Esophagus squamous epithelium (tissue), 5 donors: ENCODE data around the gene USH2A. TPM values are rescaled to one million over a fixed set of nuclear protein-coding genes. Genes with fewer than 3 reads are reported as not detected.
A peak's percentile ranks its signal among the peaks of the same experiment; 100 is the strongest.

Source experiments
- DNase-seq: peaks from one replicate; lab custom pipeline; 2025; lab: John Stamatoyannopoulos, UW
- H3K27ac ChIP-seq, 4 donors: fragments of 200-600 bp; sonication (generic); one replicate each; pipeline ENCODE4 v1.5.1; 2016 to 2019; ENCODE audit warnings: mild to moderate bottlenecking in 1 of 4
- H3K27me3 ChIP-seq, 4 donors: fragments of 200-600 bp; sonication (generic); 1 replicate in 3 of 4; 2 replicates in 1 of 4; pipeline versions ENCODE4 v1.5.1 to v1.6.0; 2017 to 2021; ENCODE audit warnings: antibody characterized with exemption in 1 of 4
- H3K36me3 ChIP-seq, 3 donors: fragments of 200-600 bp; sonication (generic); one replicate each; pipeline ENCODE4 v1.5.1; 2016 to 2019
- H3K4me1 ChIP-seq, 3 donors: fragments of 200-600 bp; sonication (generic); one replicate each; pipeline ENCODE4 v1.5.1; 2017 to 2019
- H3K4me3 ChIP-seq, 4 donors: fragments of 200-600 bp; sonication (generic); 1 replicate in 3 of 4; 2 replicates in 1 of 4; pipeline ENCODE4 v1.5.1; 2016 to 2019; ENCODE audit warnings: mild to moderate bottlenecking in 2 of 4, moderate library complexity in 1 of 4
- H3K9me3 ChIP-seq, 3 donors: fragments of 200-600 bp; sonication (generic); one replicate each; pipeline ENCODE4 v1.5.1; 2016 to 2019
- POLR2A ChIP-seq, 4 donors: fragments of 450-650 bp; IDR thresholded peaks; one replicate each; pipeline ENCODE4 v1.6.1; 2017; ENCODE audit warnings: antibody characterized with exemption in 4 of 4, mild to moderate bottlenecking in 4 of 4, moderate library complexity in 3 of 4
- WGBS, 2 donors: methylation state at CpG; one replicate each; pipeline ENCODE4 v1.1.5; 2018; 5-methylcytosine and 5-hydroxymethylcytosine counted together
- intact Hi-C: fragments of 100-400 bp; cut with DNase I; formaldehyde crosslinking; loops from one replicate; pipeline ENCODE4 v1.15.0; 2022
- total RNA-seq, 4 donors: library from RNA; depleted of rRNA; stranded (reverse); fragments of >200 nt; gene quantifications; one replicate each; pipeline ENCODE4 v1.1.0, GENCODE V29; 2016
- TF ChIP-seq, protein P1 (sequence below), 6 experiments: fragments of 450-650 bp in 4 of 6; fragments of 200-600 bp in 2 of 6; sonication (generic) in 2 of 6; IDR thresholded peaks; one replicate each; pipeline ENCODE4 v1.5.1; 2016 to 2019; ENCODE audit warnings: antibody characterized with exemption in 6 of 6, mild to moderate bottlenecking in 4 of 6, moderate library complexity in 4 of 6
- donor health status: DM: yes; HTN: yes; CAD: no.

USH2A gene
- total RNA-seq, 4 donors from 2014 or later, result under 0.01 TPM; not detected in 3

- H3K36me3 ChIP-seq, result peaks cover 0 to 96% (median 0%) of the 10 kb centered on the region in 3 donors
- no peak for TF ChIP-seq POLR2A (IDR thresholded peaks at IDR 0.05)
- TF ChIP-seq, protein P1, sequence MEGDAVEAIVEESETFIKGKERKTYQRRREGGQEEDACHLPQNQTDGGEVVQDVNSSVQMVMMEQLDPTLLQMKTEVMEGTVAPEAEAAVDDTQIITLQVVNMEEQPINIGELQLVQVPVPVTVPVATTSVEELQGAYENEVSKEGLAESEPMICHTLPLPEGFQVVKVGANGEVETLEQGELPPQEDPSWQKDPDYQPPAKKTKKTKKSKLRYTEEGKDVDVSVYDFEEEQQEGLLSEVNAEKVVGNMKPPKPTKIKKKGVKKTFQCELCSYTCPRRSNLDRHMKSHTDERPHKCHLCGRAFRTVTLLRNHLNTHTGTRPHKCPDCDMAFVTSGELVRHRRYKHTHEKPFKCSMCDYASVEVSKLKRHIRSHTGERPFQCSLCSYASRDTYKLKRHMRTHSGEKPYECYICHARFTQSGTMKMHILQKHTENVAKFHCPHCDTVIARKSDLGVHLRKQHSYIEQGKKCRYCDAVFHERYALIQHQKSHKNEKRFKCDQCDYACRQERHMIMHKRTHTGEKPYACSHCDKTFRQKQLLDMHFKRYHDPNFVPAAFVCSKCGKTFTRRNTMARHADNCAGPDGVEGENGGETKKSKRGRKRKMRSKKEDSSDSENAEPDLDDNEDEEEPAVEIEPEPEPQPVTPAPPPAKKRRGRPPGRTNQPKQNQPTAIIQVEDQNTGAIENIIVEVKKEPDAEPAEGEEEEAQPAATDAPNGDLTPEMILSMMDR (IDR thresholded peaks at IDR 0.05), result no peak
These were observed 805.3 kb downstream of the USH2A start for GRCh38 chr1:215617979-215618378.

DNA sequence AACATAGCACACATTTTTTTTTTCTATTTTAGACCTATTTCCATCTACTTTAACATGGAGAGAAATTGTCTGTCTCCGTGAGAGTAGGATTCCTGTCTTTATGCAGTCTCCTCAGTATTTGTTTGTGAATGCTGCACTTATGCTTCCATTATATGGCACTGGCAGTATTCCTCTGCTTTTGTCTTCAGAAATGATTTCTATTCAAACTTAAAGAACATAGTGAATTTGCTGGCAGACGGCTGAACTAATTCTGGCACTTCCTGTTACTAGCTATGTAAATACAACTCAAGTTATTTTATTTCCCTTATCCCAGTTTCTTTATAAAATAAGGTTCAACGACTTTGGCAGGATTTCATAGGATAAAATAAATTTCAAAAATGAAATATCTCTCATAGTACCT is 810.9 kb downstream of the USH2A start:
- H3K27ac ChIP-seq, result no peak overlapping the region
- H3K27me3 ChIP-seq, result no peaks in the 10 kb centered on the region

More at GRCh38 chr1:215617979-215618378, 805.3 kb downstream of the USH2A start:
- no peak for DNase-seq
- Histone ChIP-seq H3K27me3 (no peaks in the 10 kb centered on the region), H3K27ac (no peak overlapping the region), H3K4me1 (no peaks in the 10 kb centered on the region), H3K4me3 (no peak overlapping the region), H3K9me3 (no peaks in the 10 kb centered on the region)
- intact Hi-C loops, result no loop called here
- 67 to 100% methylated on average over 1 of the region's 1 CpG for WGBS, 2 donors

DNA sequence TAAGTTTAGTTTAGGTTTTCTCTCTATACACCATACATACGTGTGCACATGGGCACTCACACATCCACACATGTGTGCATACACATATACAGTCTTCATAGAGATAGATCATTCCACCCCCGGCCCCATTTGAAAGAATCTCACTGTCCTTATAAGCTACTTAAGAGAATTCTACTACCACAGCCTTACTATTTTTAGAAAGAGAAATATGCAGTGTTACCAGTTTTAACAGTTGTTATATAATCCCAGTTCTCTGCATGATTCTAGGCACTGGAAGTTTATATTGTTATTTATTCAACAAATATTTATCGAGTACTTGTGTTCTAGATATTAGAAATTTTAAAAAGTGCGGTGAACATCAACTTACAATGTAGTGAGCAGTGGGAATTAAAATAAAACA is 814.6 kb downstream of the USH2A start:
- TF ChIP-seq, protein P1 (IDR thresholded peaks at IDR 0.05), result no peak
- TF ChIP-seq POLR2A (IDR thresholded peaks at IDR 0.05), result no peak
- intact Hi-C loops, result no loop called here
- H3K27ac ChIP-seq, result no peak overlapping the region
- H3K27me3 ChIP-seq, result no peaks in the 10 kb centered on the region
- DNase-seq, result no peak
- WGBS, 2 donors, result 86 to 90% methylated on average over 4 of the region's 4 CpGs
- peaks cover 0 to 37% (median 0%) of the 10 kb centered on the region in 3 donors for H3K4me1 ChIP-seq
- H3K9me3 ChIP-seq, result no peaks in the 10 kb centered on the region
- peaks cover 0 to 78% (median 0%) of the 10 kb centered on the region in 3 donors for H3K36me3 ChIP-seq
- H3K4me3 ChIP-seq, result no peak overlapping the region

More for the DNA sequence above, 810.9 kb downstream of the USH2A start:
- DNase-seq, result no peak
- no peak overlapping the region for H3K4me3 ChIP-seq
- H3K36me3 ChIP-seq, result peaks cover 0 to 94% (median 0%) of the 10 kb centered on the region in 3 donors
- TF ChIP-seq, protein P1 (IDR thresholded peaks at IDR 0.05), result no peak
- TF ChIP-seq POLR2A (IDR thresholded peaks at IDR 0.05), result no peak
- 20 to 30% methylated on average over 3 of the region's 3 CpGs for WGBS, 2 donors
- intact Hi-C loops, result no loop called here
- no peaks in the 10 kb centered on the region for H3K9me3 ChIP-seq
- H3K4me1 ChIP-seq, result peaks cover 0 to 9% (median 0%) of the 10 kb centered on the region in 3 donors

DNA sequence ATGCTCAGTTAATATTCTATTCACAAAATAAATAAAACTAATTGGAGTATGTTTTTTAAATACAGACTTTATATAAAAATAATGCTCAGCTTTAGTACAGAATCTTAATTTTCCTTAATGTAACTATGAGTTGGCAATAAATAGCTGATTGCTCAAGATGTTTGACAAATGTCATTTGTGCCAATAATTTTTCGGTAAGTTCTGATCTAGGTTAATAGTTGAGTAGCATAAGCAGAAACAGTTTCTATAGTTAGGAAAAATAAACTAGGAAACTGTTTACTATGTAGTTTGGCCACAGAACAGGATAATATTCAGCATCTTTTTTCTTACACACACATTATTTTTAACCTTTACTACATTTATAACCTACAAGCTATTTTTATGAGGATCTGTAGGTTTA is 815.8 kb downstream of the USH2A start:
- TF ChIP-seq POLR2A (IDR thresholded peaks at IDR 0.05), result no peak
- TF ChIP-seq, protein P1 (IDR thresholded peaks at IDR 0.05), result no peak
- 39 to 50% methylated on average over 1 of the region's 1 CpG for WGBS, 2 donors
- peaks cover 0 to 78% (median 0%) of the 10 kb centered on the region in 3 donors for H3K36me3 ChIP-seq
- no peaks in the 10 kb centered on the region for H3K9me3 ChIP-seq
- H3K4me3 ChIP-seq, result no peak overlapping the region
- DNase-seq, result no peak
- intact Hi-C loops, result no loop called here
- no peak overlapping the region for H3K27ac ChIP-seq
- H3K27me3 ChIP-seq, result no peaks in the 10 kb centered on the region
- peaks cover 0 to 42% (median 0%) of the 10 kb centered on the region in 3 donors for H3K4me1 ChIP-seq

DNA sequence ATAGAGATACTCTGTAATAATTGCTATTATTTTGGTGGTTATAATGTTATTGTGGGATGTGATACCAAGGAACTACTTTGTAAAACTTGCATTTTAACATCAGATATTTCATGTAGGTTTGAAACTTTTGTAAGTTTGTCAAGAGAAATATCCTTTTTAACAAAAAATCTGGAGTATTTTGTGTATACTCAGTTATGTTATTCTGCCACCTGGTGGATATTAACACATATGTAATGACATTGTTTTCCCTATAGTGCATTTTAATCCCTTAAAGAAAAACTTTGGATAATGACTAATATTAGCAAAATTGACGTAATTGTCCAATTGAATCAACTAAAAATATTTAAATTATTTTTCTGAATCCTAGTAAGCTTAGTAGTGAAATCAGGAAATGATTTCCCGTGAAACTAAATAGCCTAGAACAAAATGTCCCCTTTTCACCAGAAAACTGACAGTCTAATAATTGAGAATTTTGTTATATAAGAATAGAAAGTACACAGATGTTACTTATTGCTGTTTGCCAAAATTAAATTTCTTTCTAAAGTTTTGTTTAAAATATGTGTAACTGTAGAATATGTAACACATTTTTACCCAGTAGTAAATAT is 816.6 kb downstream of the USH2A start:
- H3K36me3 ChIP-seq, result peaks cover 0 to 78% (median 5%) of the 10 kb centered on the region in 3 donors
- intact Hi-C loops, result no loop called here
- TF ChIP-seq, protein P1 (IDR thresholded peaks at IDR 0.05), result peak in 5 of 6 experiments; percentile 36 to 67 (median 47)
- TF ChIP-seq POLR2A (IDR thresholded peaks at IDR 0.05), result no peak
- DNase-seq, result no peak
- H3K9me3 ChIP-seq, result no peaks in the 10 kb centered on the region
- 45 to 59% methylated on average over 2 of the region's 2 CpGs for WGBS, 2 donors
- no peaks in the 10 kb centered on the region for H3K27me3 ChIP-seq
- peak overlapping the region in 1 of 4 donors; percentile 12 for H3K27ac ChIP-seq
- H3K4me1 ChIP-seq, result peaks cover 0 to 36% (median 0%) of the 10 kb centered on the region in 3 donors
- no peak overlapping the region for H3K4me3 ChIP-seq
